IMR-90 (cell line): Measurements from ENCODE around the gene SULT1C4. TPM values are rescaled to one million over a fixed set of nuclear protein-coding genes. Genes with fewer than 3 reads are reported as not detected.
A peak's percentile ranks its signal among the peaks of the same experiment; 100 is the strongest.

Source experiments
- ATAC-seq: fragments of 200-7000 bp; cut with Tn5 transposase; 2 replicates; pipeline ENCODE4 v1.9.1; 2020; ENCODE audit warnings: low read depth, mild to moderate bottlenecking, moderate library complexity
- BruUV-seq: library from RNA; stranded (reverse); fragments of 400-500 nt; replicated peaks from 2 replicates; lab custom pipeline; 2021; lab: Mats Ljungman, UMichigan
- CTCF ChIA-PET: fragments of 300-600 bp; formaldehyde crosslinking; extraction: SDS; loops from one replicate; lab custom pipeline; 2021; ENCODE audit warnings: antibody characterized with exemption; lab: Yijun Ruan, JAX
- POLR2A ChIA-PET: fragments of 300-600 bp; sonication (Branson Sonifier 250); formaldehyde crosslinking; loops from one replicate; lab custom pipeline; 2022; ENCODE audit warnings: antibody characterized with exemption; ENCODE audit not compliant: unreplicated experiment; lab: Charles Lee
- DNase-seq: peaks from one replicate; pipeline ENCODE4 v3.0.0; 2013
- H2AFZ ChIP-seq: replicated peaks from 2 replicates; pipeline ENCODE3; 2013; ENCODE audit warnings: low read length, mild to moderate bottlenecking; ENCODE audit not compliant: poor library complexity
- H2AK5ac ChIP-seq: 2 replicates; pipeline ENCODE4 v1.6.1; 2013; ENCODE audit warnings: low read depth, low read length, inconsistent platforms
- H2AK9ac ChIP-seq: replicated peaks from 2 replicates; pipeline ENCODE3; 2013; ENCODE audit warnings: mild to moderate bottlenecking, low read depth, low read length, moderate library complexity; ENCODE audit not compliant: poor library complexity
- H2BK120ac ChIP-seq: 2 replicates; pipeline ENCODE4 v1.6.1; 2013; ENCODE audit warnings: low read depth, low read length, inconsistent platforms
- H2BK15ac ChIP-seq: 3 replicates; pipeline ENCODE4 v1.6.1; 2013; ENCODE audit warnings: low read depth, low read length, inconsistent platforms
- H2BK20ac ChIP-seq: 2 replicates; pipeline ENCODE4 v1.6.1; 2013; ENCODE audit warnings: low read depth, mild to moderate bottlenecking, inconsistent platforms, low read length, moderate library complexity
- H2BK5ac ChIP-seq: 2 replicates; pipeline ENCODE4 v1.6.1; 2013; ENCODE audit warnings: mild to moderate bottlenecking, low read depth, low read length, inconsistent platforms; ENCODE audit not compliant: poor library complexity, severe bottlenecking
- H3K14ac ChIP-seq: replicated peaks from 2 replicates; pipeline ENCODE4 v1.6.1; 2013; ENCODE audit warnings: low read depth, low read length, inconsistent platforms
- H3K18ac ChIP-seq: 2 replicates; pipeline ENCODE4 v1.6.1; 2013; ENCODE audit warnings: low read depth, low read length, control low read depth
- H3K23ac ChIP-seq: 2 replicates; pipeline ENCODE4 v1.6.1; 2013; ENCODE audit warnings: low read depth, low read length, inconsistent platforms
- H3K27ac ChIP-seq: 2 replicates; pipeline ENCODE4 v1.5.1; 2013; ENCODE audit warnings: mild to moderate bottlenecking, control low read depth, low read length; ENCODE audit not compliant: insufficient read depth
- H3K27me3 ChIP-seq: 2 replicates; pipeline ENCODE4 v1.6.1; 2013; ENCODE audit warnings: low read length; ENCODE audit not compliant: control insufficient read depth, insufficient read depth
- H3K36me3 ChIP-seq: 2 replicates; pipeline ENCODE4 v1.6.1; 2013; ENCODE audit warnings: low read length, mixed read lengths; ENCODE audit not compliant: control insufficient read depth, insufficient read depth
- H3K4ac ChIP-seq: 2 replicates; pipeline ENCODE4 v1.6.1; 2013; ENCODE audit warnings: low read depth, low read length, inconsistent platforms
- H3K4me1 ChIP-seq: 2 replicates; pipeline ENCODE4 v1.6.1; 2013; ENCODE audit warnings: low read length, mixed read lengths; ENCODE audit not compliant: control insufficient read depth, insufficient read depth
- H3K4me2 ChIP-seq: 2 replicates; pipeline ENCODE4 v1.6.1; 2013; ENCODE audit warnings: low read depth, mild to moderate bottlenecking, control low read depth, low read length, moderate library complexity
- H3K4me3 ChIP-seq: 2 replicates; pipeline ENCODE4 v1.5.1; 2013; ENCODE audit warnings: low read depth, mild to moderate bottlenecking, control low read depth, low read length, moderate library complexity; ENCODE audit not compliant: insufficient read depth
- H3K56ac ChIP-seq: 2 replicates; pipeline ENCODE4 v1.6.1; 2013; ENCODE audit warnings: low read length, inconsistent platforms; ENCODE audit not compliant: insufficient read depth; ENCODE audit errors: extremely low read depth
- H3K79me1 ChIP-seq, 2 experiments: 2 replicates each; pipeline ENCODE4 v1.6.1; 2013; ENCODE audit warnings: low read length in 2 of 2, inconsistent platforms in 1 of 2, low read depth in 1 of 2
- H3K9ac ChIP-seq: 2 replicates; pipeline ENCODE4 v1.6.1; 2013; ENCODE audit warnings: low read depth, low read length, control low read depth
- H3K9me1 ChIP-seq: 2 replicates; pipeline ENCODE4 v1.6.1; 2013; ENCODE audit warnings: low read length, inconsistent platforms; ENCODE audit not compliant: insufficient read depth
- H3K9me3 ChIP-seq: 2 replicates; pipeline ENCODE4 v1.6.1; 2013; ENCODE audit warnings: low read length; ENCODE audit not compliant: control insufficient read depth, insufficient read depth
- H4K20me1 ChIP-seq: 2 replicates; pipeline ENCODE4 v1.6.1; 2013; ENCODE audit warnings: low read length, inconsistent platforms; ENCODE audit not compliant: insufficient read depth
- H4K5ac ChIP-seq: 2 replicates; pipeline ENCODE4 v1.6.1; 2013; ENCODE audit warnings: mild to moderate bottlenecking, low read depth, low read length, control low read depth
- H4K8ac ChIP-seq, 2 experiments: 2 replicates each; pipeline ENCODE4 v1.6.1; 2013; ENCODE audit warnings: low read depth in 2 of 2, low read length in 2 of 2, control low read depth in 1 of 2, inconsistent platforms in 1 of 2
- H4K91ac ChIP-seq: 2 replicates; pipeline ENCODE4 v1.6.1; 2013; ENCODE audit warnings: low read depth, low read length, inconsistent platforms; ENCODE audit not compliant: insufficient read depth
- CTCF ChIP-seq: conservative IDR thresholded peaks from 2 replicates; pipeline ENCODE4 v1.5.1; 2012; ENCODE audit warnings: mild to moderate bottlenecking, low read depth, low read length, improper control_type of control experiment
- MAZ ChIP-seq: IDR thresholded peaks from 2 replicates; pipeline ENCODE4 v1.6.1; 2012; ENCODE audit warnings: low read depth, mild to moderate bottlenecking, low read length, improper control_type of control experiment, moderate library complexity, borderline replicate concordance
- MXI1 ChIP-seq: IDR thresholded peaks from 2 replicates; pipeline ENCODE4 v1.6.1; 2012; ENCODE audit warnings: low read depth, mild to moderate bottlenecking, low read length, moderate library complexity, borderline replicate concordance
- POLR2A ChIP-seq: IDR thresholded peaks from 2 replicates; pipeline ENCODE4 v1.6.1; 2012; ENCODE audit warnings: mild to moderate bottlenecking, low read depth, low read length
- RAD21 ChIP-seq: IDR thresholded peaks from 2 replicates; pipeline ENCODE4 v1.6.1; 2012; ENCODE audit warnings: low read length, improper control_type of control experiment
- RFX5 ChIP-seq: IDR thresholded peaks from 2 replicates; pipeline ENCODE4 v1.8.0; 2012; ENCODE audit warnings: low read depth, mild to moderate bottlenecking, low read length, moderate library complexity
- SMC3 ChIP-seq: fragments of 150-350 bp; IDR thresholded peaks from 2 replicates; pipeline ENCODE4 v1.6.1; 2016; ENCODE audit warnings: low read depth, mild to moderate bottlenecking, antibody characterized with exemption, low read length, moderate library complexity
- WGBS, 2 experiments: methylation state at CpG; one replicate each; pipeline versions ENCODE4 v1.1.5 to v1.1.7; 2013; ENCODE audit warnings: missing lambda C conversion rate in 2 of 2; ENCODE audit not compliant: insufficient read length in 1 of 2; ENCODE audit errors: extremely low coverage in 2 of 2; 5-methylcytosine and 5-hydroxymethylcytosine counted together
- dilution Hi-C: fragments of 300-500 bp; cut with HindIII; formaldehyde crosslinking; loops from one replicate; pipeline ENCODE4 v1.14.3; 2018; ENCODE audit warnings: low sequenced_read_pairs; ENCODE audit not compliant: unreplicated experiment
- in situ Hi-C: fragments of 300-500 bp; cut with MboI; formaldehyde crosslinking; loops from 3 replicates; pipeline ENCODE4 v1.14.3; 2019; ENCODE audit warnings: low sequenced_read_pairs, inconsistent platforms, mixed read lengths
- intact Hi-C: fragments of 100-400 bp; cut with micrococcal nuclease; formaldehyde crosslinking; loops from 2 replicates; pipeline ENCODE4 v1.10.0; 2022
- polyA plus RNA-seq, 3 experiments: library from polyadenylated mRNA; depleted of rRNA; stranded (reverse); fragments of >200 nt; gene quantifications; 2 replicates each; pipeline ENCODE4 v1.2.3, GENCODE V29; 2012; ENCODE audit warnings: low replicate concordance in 1 of 3
- total RNA-seq: library from RNA; depleted of rRNA; stranded (reverse); fragments of >200 nt; gene quantifications from 2 replicates; pipeline ENCODE4 v1.2.3, GENCODE V29; 2012
- TF ChIP-seq, protein P1 (sequence below): fragments of 150-350 bp; IDR thresholded peaks from 2 replicates; pipeline ENCODE4 v1.6.1; 2017; ENCODE audit warnings: mild to moderate bottlenecking, antibody characterized with exemption, low read length, low read depth

Gene SULT1C4
- total and polyA plus RNA-seq, 2 of the 4 experiments (the other 2 are of a cell fraction): 0.36 to 0.50 TPM

GRCh38 chr2:108396845-108397244, 19.1 kb downstream of the SULT1C4 start:
- no peaks in the 10 kb centered on the region for H3K9me1 ChIP-seq
- no peak overlapping the region for H2AK5ac ChIP-seq
- in situ Hi-C loops (no loop called here), dilution Hi-C loops (no loop called here), intact Hi-C loops (loop anchor here (1.0 to 2.0 kb wide), 2 partner anchors 52 to 187 kb away; partner anchors contain the start of gene GCC2)
- H4K91ac ChIP-seq: no peak overlapping the region
- H3K27me3 ChIP-seq: no peaks in the 10 kb centered on the region
- no peak overlapping the region for H2BK120ac ChIP-seq
- H3K18ac ChIP-seq: no peak overlapping the region
- H3K79me1 ChIP-seq: no peaks in the 10 kb centered on the region
- H3K23ac ChIP-seq: no peak overlapping the region
- no peak overlapping the region for H3K27ac ChIP-seq
- no peak overlapping the region for H2AFZ ChIP-seq
- ChIA-PET CTCF (interaction anchor here (0.7 to 2.0 kb wide), 3 partner anchors 20 to 220 kb away, joined by 3 to 7 read pairs (median 3); partner anchors contain the start of gene GCC2), POLR2A (no interaction called here)
- no TSS peak for BruUV-seq
- no peak overlapping the region for H4K5ac ChIP-seq
- no peak overlapping the region for H3K4me3 ChIP-seq
- H3K4me2 ChIP-seq: no peak overlapping the region
- H3K36me3 ChIP-seq: no peaks in the 10 kb centered on the region
- H3K4me1 ChIP-seq: no peaks in the 10 kb centered on the region
- H3K9ac ChIP-seq: no peak overlapping the region
- H4K20me1 ChIP-seq: no peaks in the 10 kb centered on the region
- H3K56ac ChIP-seq: no peak overlapping the region
- H2AK9ac ChIP-seq: no peak overlapping the region
- H4K8ac ChIP-seq: no peak overlapping the region
- ATAC-seq: no peak
- no peak overlapping the region for H2BK20ac ChIP-seq
- no peak overlapping the region for H2BK5ac ChIP-seq
- H3K4ac ChIP-seq: no peak overlapping the region
- peaks cover 26% of the 10 kb centered on the region for H3K9me3 ChIP-seq
- no CpG with 5 or more reads among the region's 3 CpGs for WGBS, 2 experiments
- no peak overlapping the region for H2BK15ac ChIP-seq
- DNase-seq: peak; percentile 47
- TF ChIP-seq RAD21 (peak; percentile 54), MXI1 (no peak), MAZ (no peak), SMC3 (peak; percentile 54), RFX5 (no peak), POLR2A (no peak), CTCF (peak; percentile 49)
- TF ChIP-seq, protein P1, sequence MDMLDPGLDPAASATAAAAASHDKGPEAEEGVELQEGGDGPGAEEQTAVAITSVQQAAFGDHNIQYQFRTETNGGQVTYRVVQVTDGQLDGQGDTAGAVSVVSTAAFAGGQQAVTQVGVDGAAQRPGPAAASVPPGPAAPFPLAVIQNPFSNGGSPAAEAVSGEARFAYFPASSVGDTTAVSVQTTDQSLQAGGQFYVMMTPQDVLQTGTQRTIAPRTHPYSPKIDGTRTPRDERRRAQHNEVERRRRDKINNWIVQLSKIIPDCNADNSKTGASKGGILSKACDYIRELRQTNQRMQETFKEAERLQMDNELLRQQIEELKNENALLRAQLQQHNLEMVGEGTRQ: no peak
- H3K14ac ChIP-seq: no peak overlapping the region
